ENCODE results near the gene FDX1. TPM values are rescaled to one million over a fixed set of nuclear protein-coding genes. Genes with fewer than 3 reads are reported as not detected.

FDX1 gene
- total RNA-seq, 2 experiments from 2014 or later, result 13.3 to 15.9 TPM

DNA sequence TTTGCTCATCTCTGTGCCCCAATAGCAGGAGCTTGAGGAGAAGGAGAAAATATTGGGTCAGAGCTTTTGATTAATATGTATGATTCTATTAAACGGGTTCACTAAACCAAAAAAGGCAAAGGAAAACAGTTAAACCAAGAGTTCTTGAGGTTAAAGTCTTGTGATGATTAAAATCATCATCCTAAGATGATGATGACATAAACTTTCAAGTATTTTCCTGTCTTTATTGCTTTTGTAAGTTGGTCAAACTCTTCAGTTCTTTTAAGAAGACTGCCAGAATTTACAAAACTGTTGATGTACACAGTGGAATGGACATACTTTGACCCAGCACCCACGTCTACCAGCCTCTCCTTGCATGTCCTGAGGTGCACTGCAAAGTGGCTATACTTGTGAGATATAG is 41.0 kb downstream of the FDX1 start:
- Histone ChIP-seq H3K9me2 (ENCODE audit: insufficient read depth, low read length) (no peaks in the 10 kb centered on the region), H3K4me3 (ENCODE audit: low read depth, low read length, poor library complexity, severe bottlenecking) (no peak overlapping the region), H3K79me2 (ENCODE audit: insufficient read depth, low read depth, low read length) (no peaks in the 10 kb centered on the region), H3K27ac (ENCODE audit: low read depth, low read length, poor library complexity, severe bottlenecking) (no peak overlapping the region), H4K20me1 (ENCODE audit: insufficient read depth, low read length) (no peaks in the 10 kb centered on the region), H3K4me1 (ENCODE audit: insufficient read depth, low read length, poor library complexity, severe bottlenecking) (no peaks in the 10 kb centered on the region), H3K4me2 (ENCODE audit: low read length) (no peak overlapping the region), H3K9me3 (ENCODE audit: low read length) (no peaks in the 10 kb centered on the region), H2AFZ (ENCODE audit: low read length) (no peak overlapping the region), H3K36me3 (ENCODE audit: insufficient read depth, low read length) (no peaks in the 10 kb centered on the region)
- TF ChIP-seq, protein P1, sequence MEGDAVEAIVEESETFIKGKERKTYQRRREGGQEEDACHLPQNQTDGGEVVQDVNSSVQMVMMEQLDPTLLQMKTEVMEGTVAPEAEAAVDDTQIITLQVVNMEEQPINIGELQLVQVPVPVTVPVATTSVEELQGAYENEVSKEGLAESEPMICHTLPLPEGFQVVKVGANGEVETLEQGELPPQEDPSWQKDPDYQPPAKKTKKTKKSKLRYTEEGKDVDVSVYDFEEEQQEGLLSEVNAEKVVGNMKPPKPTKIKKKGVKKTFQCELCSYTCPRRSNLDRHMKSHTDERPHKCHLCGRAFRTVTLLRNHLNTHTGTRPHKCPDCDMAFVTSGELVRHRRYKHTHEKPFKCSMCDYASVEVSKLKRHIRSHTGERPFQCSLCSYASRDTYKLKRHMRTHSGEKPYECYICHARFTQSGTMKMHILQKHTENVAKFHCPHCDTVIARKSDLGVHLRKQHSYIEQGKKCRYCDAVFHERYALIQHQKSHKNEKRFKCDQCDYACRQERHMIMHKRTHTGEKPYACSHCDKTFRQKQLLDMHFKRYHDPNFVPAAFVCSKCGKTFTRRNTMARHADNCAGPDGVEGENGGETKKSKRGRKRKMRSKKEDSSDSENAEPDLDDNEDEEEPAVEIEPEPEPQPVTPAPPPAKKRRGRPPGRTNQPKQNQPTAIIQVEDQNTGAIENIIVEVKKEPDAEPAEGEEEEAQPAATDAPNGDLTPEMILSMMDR (conservative IDR thresholded peaks at IDR 0.05; ENCODE audit: low read length), result no peak
- no peak for TF ChIP-seq EZH2phosphoT487 (IDR thresholded peaks at IDR 0.05; ENCODE audit: borderline replicate concordance, low read depth, low read length)
- intact Hi-C loops (cut with micrococcal nuclease; ENCODE audit: unreplicated experiment), result no loop called here
- ChIA-PET POLR2A (interaction anchor here (1.0 to 2.2 kb wide), 2 partner anchors 9 to 13 kb away, joined by 3 to 8 read pairs; no protein-coding TSS in a partner anchor), CTCF (ENCODE audit: unreplicated experiment) (interaction anchor here (1.1 kb wide), 1 partner anchor 35 kb away, joined by 3 read pairs; no protein-coding TSS in a partner anchor)
- no TSS peak for BruUV-seq (replicated peaks)
- DNase-seq (ENCODE audit: low spot score), result no peak

DNA sequence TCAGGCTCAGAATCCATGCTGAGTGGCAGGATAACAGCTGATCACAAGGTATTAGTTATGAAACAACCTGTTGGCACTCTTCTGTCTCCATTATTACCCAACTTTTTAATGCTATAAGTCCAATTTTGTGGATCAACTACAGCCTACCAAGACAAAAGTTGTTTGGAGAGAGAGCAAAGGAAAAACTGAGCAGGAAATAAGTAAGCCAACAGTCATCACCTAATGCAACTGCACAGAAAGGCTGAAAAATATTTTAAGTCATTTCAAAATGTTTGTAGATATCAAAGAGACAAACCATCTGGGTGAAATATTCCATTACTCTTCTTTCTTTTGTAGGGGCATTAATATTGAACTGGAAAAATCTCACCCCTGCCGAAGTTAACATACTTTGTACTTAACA is 41.6 kb downstream of the FDX1 start:
- Histone ChIP-seq H3K4me3 (ENCODE audit: low read depth, low read length, poor library complexity, severe bottlenecking) (no peak overlapping the region), H3K4me2 (ENCODE audit: low read length) (no peak overlapping the region), H3K36me3 (ENCODE audit: insufficient read depth, low read length) (no peaks in the 10 kb centered on the region), H3K9me2 (ENCODE audit: insufficient read depth, low read length) (no peaks in the 10 kb centered on the region), H3K4me1 (ENCODE audit: insufficient read depth, low read length, poor library complexity, severe bottlenecking) (no peaks in the 10 kb centered on the region), H3K27ac (ENCODE audit: low read depth, low read length, poor library complexity, severe bottlenecking) (no peak overlapping the region), H4K20me1 (ENCODE audit: insufficient read depth, low read length) (no peaks in the 10 kb centered on the region), H2AFZ (ENCODE audit: low read length) (no peak overlapping the region), H3K79me2 (ENCODE audit: insufficient read depth, low read depth, low read length) (no peaks in the 10 kb centered on the region), H3K9me3 (ENCODE audit: low read length) (no peaks in the 10 kb centered on the region)
- BruUV-seq (replicated peaks), result no TSS peak
- intact Hi-C loops (cut with micrococcal nuclease; ENCODE audit: unreplicated experiment), result no loop called here
- no peak for DNase-seq (ENCODE audit: low spot score)
- ChIA-PET CTCF (ENCODE audit: unreplicated experiment) (no interaction called here), POLR2A (no interaction called here)
- TF ChIP-seq EZH2phosphoT487 (IDR thresholded peaks at IDR 0.05; ENCODE audit: borderline replicate concordance, low read depth, low read length), result no peak
- TF ChIP-seq, protein P1 (conservative IDR thresholded peaks at IDR 0.05; ENCODE audit: low read length), result no peak

DNA sequence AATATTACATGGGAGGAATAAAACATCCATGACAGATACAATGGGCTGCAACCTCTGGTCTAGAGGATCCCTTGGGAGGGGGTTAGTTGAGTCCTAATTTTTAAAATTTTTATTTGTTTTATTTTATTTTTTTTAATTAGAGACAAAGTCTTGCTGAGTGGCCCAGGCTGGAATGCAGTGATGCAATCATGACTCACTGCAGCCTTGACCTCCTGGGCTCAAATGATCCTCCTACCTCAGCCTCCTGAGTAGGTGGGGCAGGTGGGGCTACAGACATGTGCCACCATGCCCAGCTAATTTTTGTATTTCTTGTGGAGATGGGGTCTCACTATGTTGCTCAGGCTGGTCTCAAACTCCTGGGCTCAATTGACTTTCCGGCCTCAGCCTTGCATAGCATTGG is 43.1 kb downstream of the FDX1 start:
- POLR2A ChIA-PET, result no interaction called here
- H2AFZ ChIP-seq (ENCODE audit: low read length), result no peak overlapping the region
- no peaks in the 10 kb centered on the region for H3K9me3 ChIP-seq (ENCODE audit: low read length)
- intact Hi-C loops (cut with micrococcal nuclease; ENCODE audit: unreplicated experiment), result no loop called here
- no peak for TF ChIP-seq EZH2phosphoT487 (IDR thresholded peaks at IDR 0.05; ENCODE audit: borderline replicate concordance, low read depth, low read length)
- TF ChIP-seq, protein P1 (conservative IDR thresholded peaks at IDR 0.05; ENCODE audit: low read length), result no peak
- no peak overlapping the region for H3K4me2 ChIP-seq (ENCODE audit: low read length)
- no TSS peak for BruUV-seq (replicated peaks)
- no peak for DNase-seq (ENCODE audit: low spot score)
- H3K79me2 ChIP-seq (ENCODE audit: insufficient read depth, low read depth, low read length), result no peaks in the 10 kb centered on the region
- no peak overlapping the region for H3K4me3 ChIP-seq (ENCODE audit: low read depth, low read length, poor library complexity, severe bottlenecking)
- no peaks in the 10 kb centered on the region for H4K20me1 ChIP-seq (ENCODE audit: insufficient read depth, low read length)
- H3K27ac ChIP-seq (ENCODE audit: low read depth, low read length, poor library complexity, severe bottlenecking), result no peak overlapping the region
- CTCF ChIA-PET (ENCODE audit: unreplicated experiment), result no interaction called here
- H3K36me3 ChIP-seq (ENCODE audit: insufficient read depth, low read length), result no peaks in the 10 kb centered on the region
- no peaks in the 10 kb centered on the region for H3K4me1 ChIP-seq (ENCODE audit: insufficient read depth, low read length, poor library complexity, severe bottlenecking)
- no peaks in the 10 kb centered on the region for H3K9me2 ChIP-seq (ENCODE audit: insufficient read depth, low read length)

Measured in OCI-LY7 (cell line).